HFF-Myc (cell line): ENCODE results near the gene ZNF385A.

Source experiments
- DNase-seq: peaks from one replicate; pipeline ENCODE4 v3.0.0-alpha.2; 2011; ENCODE audit warnings: low read depth; ENCODE audit errors: extremely low read depth
- H3K4me3 ChIP-seq: replicated peaks from 2 replicates; pipeline ENCODE4 v1.5.1; 2011; ENCODE audit warnings: low read depth, mild to moderate bottlenecking, control low read depth, low read length
- TF ChIP-seq, protein P1 (sequence below): IDR thresholded peaks from 2 replicates; pipeline ENCODE4 v1.5.1; 2012; ENCODE audit warnings: mild to moderate bottlenecking, low read depth, low read length, control low read depth; ENCODE audit errors: missing control alignments

The ZNF385A gene

DNA sequence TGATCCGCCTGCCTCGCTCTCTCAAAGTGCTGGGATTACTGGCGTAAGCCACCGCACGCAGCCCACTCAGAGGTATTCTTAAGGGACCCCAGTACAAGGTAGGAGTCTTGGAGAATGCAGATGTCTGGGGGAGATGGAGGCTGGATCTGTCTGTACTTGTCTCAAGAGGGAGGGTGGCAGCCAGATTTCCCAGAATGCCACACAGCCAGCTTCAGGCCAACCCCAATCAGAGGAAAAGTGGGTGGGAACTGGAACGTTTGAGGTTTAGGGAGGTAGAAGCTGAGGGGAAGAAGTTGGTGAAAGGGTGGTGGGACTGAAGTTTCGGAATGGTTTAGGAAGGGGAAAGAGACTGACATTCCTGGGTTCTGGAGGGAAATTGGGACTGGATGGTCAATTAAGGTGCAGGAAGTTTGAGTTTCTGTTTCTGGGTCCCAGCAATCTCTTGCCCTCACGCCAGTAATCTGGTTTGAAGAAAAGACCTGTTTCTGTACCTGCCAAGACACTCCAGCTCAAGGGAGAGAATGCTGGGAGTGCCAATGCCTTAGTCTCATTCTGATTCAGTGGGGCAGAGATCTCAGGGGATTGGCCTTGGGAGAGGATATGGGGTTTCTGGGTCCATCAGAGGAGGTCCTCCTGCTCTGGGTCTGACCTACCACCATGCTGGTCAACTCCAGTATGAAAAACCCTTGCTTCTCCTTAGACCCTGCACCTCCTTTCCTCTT is 8.1 kb upstream of the ZNF385A start:
- no peak overlapping the region for H3K4me3 ChIP-seq
- TF ChIP-seq, protein P1, sequence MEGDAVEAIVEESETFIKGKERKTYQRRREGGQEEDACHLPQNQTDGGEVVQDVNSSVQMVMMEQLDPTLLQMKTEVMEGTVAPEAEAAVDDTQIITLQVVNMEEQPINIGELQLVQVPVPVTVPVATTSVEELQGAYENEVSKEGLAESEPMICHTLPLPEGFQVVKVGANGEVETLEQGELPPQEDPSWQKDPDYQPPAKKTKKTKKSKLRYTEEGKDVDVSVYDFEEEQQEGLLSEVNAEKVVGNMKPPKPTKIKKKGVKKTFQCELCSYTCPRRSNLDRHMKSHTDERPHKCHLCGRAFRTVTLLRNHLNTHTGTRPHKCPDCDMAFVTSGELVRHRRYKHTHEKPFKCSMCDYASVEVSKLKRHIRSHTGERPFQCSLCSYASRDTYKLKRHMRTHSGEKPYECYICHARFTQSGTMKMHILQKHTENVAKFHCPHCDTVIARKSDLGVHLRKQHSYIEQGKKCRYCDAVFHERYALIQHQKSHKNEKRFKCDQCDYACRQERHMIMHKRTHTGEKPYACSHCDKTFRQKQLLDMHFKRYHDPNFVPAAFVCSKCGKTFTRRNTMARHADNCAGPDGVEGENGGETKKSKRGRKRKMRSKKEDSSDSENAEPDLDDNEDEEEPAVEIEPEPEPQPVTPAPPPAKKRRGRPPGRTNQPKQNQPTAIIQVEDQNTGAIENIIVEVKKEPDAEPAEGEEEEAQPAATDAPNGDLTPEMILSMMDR, result no peak
- no peak for DNase-seq

DNA sequence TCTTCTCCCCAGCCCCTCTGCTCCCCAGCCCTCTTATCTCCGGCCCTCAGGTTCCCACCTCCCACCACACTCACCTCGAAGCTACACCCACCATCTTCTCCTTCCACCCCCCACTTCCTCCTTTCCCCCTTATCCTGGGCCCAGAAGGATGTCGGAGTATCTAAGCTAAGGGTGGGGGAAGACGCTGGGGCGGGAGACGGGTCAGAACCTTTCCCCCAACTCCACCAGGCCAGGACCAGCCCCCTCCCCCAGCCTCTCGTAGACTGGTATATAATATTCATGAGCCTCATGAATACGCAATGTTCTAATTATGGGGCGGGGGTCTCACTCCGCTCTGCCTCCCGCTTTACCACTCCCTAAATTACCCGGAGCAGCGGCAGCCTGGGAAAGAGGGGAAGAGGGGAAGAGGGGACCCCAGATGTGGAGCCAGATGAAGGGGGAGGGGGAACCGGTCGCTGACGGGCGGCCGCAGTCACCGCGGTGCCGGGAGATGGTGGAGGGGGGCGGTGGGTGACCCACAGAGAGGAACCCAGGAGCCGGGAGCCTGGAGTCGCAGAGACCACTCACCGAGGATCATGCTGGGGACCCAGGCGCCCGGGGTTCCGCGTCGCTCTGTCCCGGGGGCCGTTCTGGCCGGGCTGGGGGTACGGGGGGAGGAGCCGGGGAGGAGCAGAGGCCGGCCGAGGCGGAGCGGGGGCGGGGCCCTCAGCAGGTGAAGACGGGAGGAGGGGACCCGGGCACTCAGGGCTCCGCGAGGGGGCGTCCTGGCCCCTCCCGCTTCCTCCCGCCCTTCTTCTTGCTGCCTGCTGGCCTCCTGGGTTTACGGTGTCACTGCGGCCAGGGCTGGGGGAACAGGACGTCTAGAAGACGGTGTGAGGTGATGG is 6.4 kb upstream of the ZNF385A start:
- no peak overlapping the region for H3K4me3 ChIP-seq
- TF ChIP-seq, protein P1, result no peak
- no peak for DNase-seq

DNA sequence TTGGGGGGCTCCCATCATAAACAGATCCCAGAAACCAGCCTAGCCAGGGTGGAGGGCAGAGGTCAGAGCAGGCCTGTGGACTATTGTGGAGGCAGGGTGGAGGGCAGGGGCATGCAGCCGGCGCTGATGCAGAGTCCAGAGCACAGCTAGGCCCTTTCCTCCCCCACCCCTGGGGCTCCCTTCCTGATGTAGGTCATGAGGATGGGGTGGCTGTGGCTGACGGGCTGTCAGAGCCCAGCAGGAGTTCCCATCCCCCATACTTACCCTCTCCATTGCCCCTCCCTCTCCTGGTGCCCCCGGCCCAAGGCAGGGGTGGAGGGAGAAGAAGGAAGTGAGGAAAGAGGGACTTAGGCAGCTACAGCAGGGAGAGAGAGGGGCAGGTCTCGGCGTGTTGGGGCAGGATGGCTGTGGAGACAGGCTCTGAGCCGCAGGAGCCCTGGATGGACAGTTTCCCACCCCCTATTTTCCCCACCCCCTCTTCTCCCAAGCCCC is 5.7 kb upstream of the ZNF385A start:
- TF ChIP-seq, protein P1, result no peak
- no peak for DNase-seq
- H3K4me3 ChIP-seq, result no peak overlapping the region

DNA sequence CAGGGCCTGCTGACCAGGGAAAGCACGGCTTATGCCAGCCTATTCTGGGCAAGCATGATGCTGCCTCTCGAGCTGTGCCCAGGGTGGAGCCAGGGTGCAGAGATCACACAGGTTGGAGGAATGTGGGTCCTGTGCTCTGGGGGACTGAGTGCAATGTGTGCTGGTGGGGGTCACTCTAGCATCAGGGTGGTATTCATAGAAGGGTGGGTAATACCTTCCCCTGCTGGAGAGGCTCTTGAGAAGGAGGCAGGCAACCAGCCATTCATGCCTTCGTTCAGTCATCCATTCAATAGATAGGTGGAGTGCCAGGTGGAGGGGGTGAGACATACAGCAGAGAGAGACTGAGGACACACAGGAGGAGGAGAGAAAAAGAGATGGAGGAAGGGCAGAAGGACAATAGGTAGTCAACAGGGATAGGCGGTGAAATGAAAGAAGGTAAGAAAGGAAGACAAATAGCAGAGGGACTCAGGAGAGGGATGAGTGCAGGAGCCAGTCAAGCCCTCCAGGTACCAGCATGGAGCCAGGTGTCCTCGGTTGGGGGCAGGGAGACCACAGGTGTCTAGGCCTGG is 5.2 kb upstream of the ZNF385A start:
- H3K4me3 ChIP-seq, result no peak overlapping the region
- TF ChIP-seq, protein P1, result no peak
- no peak for DNase-seq

DNA sequence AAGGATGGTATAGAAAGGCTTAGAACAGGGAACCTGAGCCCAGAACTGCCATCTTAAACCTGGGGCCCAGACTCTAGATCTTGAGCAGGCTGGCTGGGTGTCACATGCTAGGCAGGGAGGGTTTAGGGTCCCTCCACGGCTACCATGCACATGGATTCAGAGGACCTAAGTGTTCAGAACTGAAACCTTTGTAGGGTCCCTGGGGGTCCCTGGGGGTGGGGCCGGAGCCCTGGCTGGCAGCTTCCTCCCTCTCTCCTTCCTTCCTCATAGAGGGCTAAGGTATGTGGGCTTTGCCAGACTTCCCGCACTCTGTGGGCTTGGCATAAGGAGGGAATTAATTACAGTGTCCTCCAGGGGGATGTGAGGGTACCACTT is 4.6 kb upstream of the ZNF385A start:
- no peak overlapping the region for H3K4me3 ChIP-seq
- DNase-seq, result no peak
- TF ChIP-seq, protein P1, result no peak

DNA sequence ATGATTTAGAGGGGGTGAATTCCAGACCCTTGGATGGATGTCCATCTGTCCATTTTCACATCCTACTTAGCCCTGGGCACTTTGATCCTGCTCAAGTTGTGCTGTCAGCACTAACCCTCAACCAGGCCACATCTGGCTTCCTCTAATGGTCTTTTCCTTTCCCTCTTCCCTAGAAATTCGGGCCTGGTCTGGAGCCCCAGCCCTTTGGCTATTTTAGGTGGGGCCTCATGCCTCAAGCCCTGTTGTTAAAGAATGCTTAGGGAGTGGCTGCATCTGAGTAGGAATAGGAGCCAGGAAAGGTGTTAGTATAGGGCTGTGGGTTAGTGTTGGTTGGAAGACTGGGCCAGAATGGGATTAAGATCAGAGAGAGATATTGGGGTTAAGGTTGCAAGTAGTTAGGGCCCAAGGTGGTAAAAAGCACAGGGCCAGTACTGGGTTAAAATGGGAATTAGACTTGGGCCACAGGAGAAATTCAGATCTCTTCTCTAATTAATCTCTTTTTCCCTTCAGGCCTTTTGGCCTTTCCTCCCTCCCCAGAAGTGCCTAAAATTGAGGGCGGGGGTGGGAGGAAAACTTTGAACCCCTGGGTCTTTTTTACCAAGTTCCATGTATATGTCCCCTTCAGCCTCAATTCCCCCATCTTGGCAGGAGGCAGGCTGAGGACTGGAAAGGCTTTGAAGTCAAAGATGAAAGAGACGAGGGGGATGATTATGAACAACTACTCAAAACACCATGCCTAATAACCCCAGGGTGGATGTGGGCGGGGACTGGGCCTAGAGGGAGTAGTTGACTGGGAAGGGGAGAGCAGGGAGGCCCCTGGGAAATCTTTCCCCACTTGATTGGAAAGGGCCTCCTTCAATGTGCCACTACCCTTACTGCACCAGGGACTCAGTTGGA is 4.0 kb upstream of the ZNF385A start:
- no peak overlapping the region for H3K4me3 ChIP-seq
- DNase-seq, result no peak
- TF ChIP-seq, protein P1, result no peak
